Astrocyte (in vitro differentiated cells and primary cell): ENCODE results near the gene CLEC16A.

ENCODE experiments used
- EZH2 ChIP-seq: IDR thresholded peaks from 2 replicates; pipeline ENCODE4 v1.6.1; 2012; ENCODE audit warnings: mild to moderate bottlenecking, low read length, inconsistent platforms; ENCODE audit not compliant: insufficient read depth
- TF ChIP-seq, protein P1 (sequence below): IDR thresholded peaks from 2 replicates; pipeline ENCODE4 v1.5.1; 2011; ENCODE audit warnings: low read depth, mild to moderate bottlenecking, inconsistent platforms, low read length, moderate library complexity; ENCODE audit not compliant: insufficient read depth

DNA sequence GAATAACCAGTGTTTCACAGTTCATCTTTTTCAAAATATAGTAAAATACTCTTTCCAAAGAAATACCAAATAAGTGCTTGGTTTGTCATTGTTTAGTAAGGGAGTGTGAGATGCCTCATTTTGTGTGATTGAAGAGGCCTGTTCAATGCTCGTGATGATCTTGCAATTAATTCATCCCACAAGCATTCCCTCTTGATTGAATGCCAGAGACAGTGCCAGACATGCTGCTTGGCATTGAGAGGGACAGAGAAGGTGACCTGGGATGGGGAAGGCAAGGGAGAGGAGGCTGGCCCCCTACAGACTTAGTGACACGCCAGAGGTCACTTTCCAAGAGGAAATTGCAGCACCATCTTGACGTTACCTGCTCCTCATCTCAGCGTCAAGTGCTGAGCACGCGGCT, 49.3 kb downstream of the CLEC16A start:
- TF ChIP-seq, protein P1, sequence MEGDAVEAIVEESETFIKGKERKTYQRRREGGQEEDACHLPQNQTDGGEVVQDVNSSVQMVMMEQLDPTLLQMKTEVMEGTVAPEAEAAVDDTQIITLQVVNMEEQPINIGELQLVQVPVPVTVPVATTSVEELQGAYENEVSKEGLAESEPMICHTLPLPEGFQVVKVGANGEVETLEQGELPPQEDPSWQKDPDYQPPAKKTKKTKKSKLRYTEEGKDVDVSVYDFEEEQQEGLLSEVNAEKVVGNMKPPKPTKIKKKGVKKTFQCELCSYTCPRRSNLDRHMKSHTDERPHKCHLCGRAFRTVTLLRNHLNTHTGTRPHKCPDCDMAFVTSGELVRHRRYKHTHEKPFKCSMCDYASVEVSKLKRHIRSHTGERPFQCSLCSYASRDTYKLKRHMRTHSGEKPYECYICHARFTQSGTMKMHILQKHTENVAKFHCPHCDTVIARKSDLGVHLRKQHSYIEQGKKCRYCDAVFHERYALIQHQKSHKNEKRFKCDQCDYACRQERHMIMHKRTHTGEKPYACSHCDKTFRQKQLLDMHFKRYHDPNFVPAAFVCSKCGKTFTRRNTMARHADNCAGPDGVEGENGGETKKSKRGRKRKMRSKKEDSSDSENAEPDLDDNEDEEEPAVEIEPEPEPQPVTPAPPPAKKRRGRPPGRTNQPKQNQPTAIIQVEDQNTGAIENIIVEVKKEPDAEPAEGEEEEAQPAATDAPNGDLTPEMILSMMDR: no peak
- TF ChIP-seq EZH2: no peak
